Hepatic stellate cell (primary cell): ENCODE data around the gene LIN7B.
"Not testable (repeated sequence)": the region's sequence is repeated elsewhere in the genome, so short reads cannot be mapped to it uniquely, and the experiment has no call there.

ENCODE experiments used
- DNase-seq: peaks from one replicate; pipeline ENCODE4 v3.0.0; 2011; ENCODE audit warnings: low spot score

LIN7B gene

GRCh38 chr19:49118565-49119410 lies 4.6 kb downstream of the LIN7B start, which contains the start of gene C19orf73:
Gene C19orf73, minus strand, starts transcription at chr19:49119143. Its CDS starts 121 bp downstream, at chr19:49119022.
- peak; percentile 99 for DNase-seq

DNA sequence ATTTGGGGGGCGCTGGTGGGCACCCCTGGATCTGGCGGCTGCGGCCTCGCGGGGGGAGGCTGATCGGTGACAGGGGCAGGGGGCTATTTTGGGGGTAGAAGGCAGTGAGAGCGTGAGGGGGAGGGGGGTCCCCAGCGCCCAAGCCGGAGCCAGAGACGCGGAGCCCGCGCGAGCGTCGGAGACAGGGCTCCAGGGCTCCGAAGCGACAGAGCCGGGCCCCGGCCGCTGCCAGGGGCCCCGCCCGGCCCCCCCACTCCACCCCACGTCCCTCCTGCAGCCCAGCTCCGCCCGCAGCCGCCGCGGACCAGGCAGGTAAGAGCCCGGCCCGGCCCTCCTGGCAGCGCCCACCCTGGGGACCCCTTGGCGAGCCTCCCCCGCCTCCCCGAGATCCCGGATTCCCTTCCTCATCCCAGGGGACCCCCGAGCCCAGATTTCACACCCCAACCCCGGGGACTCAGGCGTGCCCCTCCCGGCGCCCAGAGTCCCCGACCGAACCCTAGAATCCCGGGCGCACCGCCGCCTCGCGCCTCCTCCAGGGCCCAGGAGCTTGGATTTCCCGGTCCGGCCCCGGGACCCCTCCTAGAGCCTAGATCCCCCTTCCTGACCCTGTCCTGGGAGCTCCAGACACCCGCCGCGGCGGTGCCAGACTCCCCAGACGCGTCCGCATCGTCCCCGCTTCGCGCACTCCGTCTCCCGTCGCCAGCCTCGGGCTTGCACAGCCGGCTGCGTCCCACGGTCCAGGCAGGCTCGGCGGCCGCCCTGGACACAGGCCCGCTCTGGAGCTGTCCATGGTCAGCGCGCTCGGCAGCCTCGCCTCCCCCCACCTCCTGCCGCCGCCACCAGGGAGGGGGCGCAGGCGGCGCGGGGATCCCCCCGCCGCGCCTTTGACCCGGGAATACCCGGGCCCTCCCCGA lies 5.5 kb downstream of the LIN7B start, which contains the start of gene PPFIA3:
TSS of gene PPFIA3 (plus strand) at position 134 of the 914 bp plus-strand sequence. CDS start 8,330 bp downstream, outside the sequence.
- peak; percentile 81 for DNase-seq

DNA sequence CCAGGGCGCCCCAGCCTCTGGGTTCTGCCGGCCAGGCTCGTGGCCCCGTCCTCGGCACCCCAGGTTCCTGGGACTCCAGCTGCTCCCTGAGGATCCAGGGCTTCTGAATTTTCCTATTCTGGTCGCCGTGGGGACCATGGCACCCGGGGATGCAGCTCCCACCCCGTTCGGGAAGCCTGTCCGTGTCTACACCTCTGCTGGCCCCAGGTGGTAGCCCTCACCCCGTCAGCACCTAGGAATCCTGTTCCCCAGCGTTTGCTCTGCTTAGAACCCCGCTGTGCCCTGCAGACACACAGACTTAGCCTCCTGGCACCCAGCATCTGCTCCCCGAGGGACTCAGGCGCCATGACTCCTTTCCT lies 6.1 kb downstream of the LIN7B start:
- DNase-seq: no peak

DNA sequence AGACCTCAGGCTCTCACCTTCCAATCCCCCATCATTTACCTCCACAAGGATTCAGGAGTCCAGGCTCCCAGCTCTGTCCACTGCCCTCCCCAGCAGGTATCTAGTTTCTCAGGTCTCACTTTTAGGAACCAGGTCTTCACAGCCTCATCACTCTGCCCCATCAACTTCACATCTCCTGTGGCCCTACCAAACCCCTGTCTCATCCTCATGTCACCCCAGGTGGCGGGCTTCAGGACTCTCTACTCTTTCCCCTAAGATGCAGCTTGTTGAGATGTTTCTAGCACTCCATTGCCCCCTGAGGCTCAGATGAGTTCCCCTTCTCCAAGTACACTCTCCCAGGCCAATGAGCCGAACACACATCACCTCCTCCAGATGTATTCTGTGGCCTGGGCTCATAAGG lies 6.7 kb downstream of the LIN7B start:
- no peak for DNase-seq

DNA sequence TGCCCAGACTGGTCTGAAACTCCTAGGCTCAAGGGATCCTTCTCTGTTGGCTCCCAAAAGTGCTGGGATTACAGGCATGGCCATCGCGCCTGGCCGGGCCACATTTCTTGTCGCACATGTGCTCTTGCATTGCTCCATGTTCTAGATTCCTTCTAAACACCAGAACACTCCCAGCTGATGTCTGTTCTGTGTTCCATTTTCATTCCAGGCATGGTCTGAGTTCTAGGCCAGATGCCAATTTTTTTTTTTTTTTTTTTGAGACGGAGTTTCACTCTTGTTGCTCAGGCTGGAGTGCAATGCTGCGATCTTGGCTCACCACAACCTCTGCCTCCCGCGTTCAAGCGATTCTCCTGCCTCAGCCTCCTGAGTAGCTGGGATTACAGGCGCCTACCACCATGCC lies 7.7 kb downstream of the LIN7B start:
- not testable (repeated sequence) for DNase-seq

DNA sequence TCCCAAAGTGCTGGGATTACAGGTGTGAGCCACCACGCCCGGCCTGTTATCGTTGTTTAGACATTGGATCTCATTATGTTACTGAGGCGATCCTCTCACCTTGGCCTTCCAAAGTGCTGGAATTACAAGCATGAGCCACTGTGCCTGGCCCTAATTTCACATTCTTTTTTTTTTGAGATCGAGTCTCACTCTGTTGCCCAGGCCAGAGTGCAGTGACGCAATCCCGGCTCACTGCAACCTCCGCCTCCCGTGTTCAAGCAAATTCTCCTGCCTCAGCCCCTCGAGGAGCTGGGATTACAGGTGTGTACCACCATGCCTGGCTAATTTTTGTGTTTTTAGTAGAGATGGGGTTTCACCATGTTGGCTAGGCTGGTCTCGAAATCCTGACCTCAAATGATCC lies 9.1 kb downstream of the LIN7B start:
- not testable (repeated sequence) for DNase-seq

DNA sequence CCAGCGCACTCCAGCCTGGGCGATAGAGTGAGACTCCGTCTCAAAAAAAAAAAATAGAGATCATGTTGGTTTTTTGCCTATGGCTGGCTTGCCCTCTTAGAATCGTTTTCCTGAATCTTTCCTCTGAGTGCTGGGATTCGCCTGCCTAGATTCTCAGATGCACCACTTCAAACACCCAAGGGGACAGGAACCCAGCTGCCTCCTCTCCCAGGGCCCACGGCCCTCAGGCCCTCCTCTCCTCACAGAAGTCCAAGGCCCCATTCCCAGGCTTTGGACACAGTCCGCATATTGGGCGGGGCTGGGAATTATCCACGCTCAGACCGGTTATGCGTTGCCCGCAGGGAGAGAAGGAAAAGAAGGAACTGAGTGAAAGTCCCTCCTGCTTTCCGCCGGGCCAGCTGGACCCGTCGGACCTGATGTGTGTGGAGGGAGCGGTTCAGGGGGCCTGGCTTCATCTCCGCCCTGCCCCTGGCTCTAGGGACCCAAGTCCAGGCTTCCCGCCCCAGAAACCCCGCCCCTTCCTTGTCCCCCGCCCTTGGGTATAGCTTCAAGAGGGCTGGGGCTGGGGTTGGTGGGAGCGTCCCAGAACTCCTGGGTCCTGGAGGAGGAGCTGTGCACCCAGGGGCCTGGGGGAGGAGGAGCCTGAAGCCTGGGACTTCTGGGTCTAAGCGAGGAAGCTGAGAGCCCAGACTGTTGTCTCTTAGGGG lies 11.0 kb downstream of the LIN7B start:
- DNase-seq: no peak

DNA sequence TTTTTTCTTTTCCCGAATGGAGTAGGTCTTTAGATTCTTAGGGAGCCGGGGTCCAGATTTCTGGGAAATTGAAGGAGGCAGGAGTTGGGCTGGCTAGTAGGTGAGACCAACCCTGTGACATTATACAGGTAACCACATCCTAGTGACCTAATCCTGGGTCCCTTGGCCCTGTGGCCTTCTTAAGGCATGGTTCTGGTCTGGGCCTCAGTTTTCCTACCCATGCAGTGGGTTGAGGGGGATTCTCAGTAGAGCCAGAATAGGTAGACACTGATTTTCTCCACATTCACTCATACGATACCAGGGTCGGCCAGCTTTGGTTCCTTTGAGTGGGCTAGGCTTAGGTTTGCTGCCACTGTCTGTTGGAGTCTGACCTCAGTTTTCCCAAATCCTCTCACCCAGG lies 12.4 kb downstream of the LIN7B start:
- DNase-seq: no peak

DNA sequence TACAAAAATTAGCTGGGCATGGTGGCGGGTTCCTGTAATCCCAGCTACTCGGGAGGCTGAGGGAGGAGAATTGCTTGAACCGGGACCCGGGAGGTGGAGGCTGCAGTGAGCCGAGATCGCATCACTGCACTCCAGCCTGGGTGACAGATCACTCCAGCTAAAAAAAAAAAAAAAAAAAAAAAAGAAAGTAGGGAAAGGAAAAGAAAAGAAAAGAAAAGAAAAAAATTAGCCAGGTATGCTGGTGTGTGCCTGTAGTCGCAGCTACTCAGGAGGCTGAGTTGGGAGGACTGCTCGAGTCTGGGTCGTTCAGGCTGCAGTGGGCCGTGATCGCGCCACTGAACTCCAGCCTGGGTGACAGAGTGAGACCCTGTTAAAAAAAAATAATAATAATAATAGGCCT lies 13.1 kb downstream of the LIN7B start:
- DNase-seq: not testable (repeated sequence)

GRCh38 chr19:49127674-49128544 lies 13.7 kb downstream of the LIN7B start:
- DNase-seq: peak; percentile 98

DNA sequence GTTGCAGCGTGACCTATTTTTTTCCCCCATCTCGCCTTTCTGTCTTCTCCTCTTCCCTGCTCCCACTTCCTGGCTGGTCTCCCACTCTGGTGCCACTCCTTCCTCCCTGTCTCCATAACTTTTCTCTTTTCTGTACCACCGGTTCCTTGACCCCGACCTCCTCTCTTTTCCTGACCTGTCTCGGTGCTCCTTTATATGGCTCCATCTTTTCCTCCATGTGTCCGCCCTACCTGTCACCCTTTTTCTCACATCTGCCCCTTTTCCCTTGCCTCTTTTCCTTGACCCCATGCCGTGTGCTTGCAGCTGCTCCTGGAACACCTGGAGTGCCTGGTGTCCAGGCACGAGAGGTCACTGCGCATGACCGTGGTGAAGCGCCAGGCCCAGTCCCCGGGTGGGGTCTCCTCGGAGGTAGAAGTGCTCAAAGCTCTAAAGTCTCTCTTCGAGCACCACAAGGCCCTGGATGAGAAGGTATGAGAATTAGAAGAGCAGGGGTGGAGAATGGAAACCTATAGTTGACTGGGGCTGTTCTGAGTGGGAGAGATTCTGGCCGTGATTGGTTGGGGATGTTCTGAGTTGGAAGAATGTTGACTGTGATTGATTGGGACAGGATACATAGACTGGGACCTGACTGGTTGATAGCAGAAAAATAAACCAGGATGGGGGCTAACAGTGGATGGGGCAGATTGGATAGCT lies 14.5 kb downstream of the LIN7B start:
- no peak for DNase-seq

DNA sequence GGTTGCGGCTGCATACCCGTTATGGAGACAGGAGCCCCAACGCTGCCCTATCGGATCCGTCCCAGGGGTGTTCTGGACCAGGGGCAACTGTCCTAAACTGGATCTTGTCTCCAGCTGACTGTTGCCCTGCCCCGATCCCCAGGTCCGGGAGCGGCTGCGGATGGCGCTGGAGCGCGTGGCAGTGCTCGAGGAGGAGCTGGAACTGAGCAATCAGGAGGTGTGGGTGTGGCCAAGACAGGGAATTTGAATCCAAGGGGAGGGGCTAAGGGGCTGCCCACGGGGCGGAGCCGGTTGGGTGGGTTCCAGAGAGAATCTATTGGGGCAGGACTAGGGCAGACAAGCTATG lies 15.0 kb downstream of the LIN7B start:
- DNase-seq: no peak

- DNase-seq: no peak
Observed at GRCh38 chr19:49130325-49130724, 16.2 kb downstream of the LIN7B start.

- no peak for DNase-seq
Observed at GRCh38 chr19:49132974-49133609, 18.9 kb downstream of the LIN7B start.

GRCh38 chr19:49133621-49134454 lies 19.7 kb downstream of the LIN7B start:
- DNase-seq: peak; percentile 87

DNA sequence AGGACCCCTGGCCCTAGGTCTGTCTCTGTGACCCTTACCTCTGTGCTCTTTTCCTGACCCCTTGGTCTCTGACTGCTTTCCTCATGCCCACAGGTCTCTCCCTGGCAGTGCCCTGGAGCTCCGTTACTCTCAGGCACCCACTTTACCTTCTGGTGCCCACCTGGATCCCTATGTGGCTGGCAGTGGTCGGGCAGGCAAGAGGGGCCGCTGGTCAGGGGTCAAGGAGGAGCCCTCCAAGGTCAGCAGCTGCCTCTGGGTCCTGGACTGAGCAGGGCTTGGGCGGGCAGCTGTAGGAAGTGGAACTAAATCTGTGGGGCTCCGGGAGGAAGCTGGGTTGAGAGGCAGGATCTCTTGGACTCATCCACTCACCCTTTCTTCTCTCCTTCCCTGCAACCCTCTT lies 21.5 kb downstream of the LIN7B start:
- DNase-seq: no peak

DNA sequence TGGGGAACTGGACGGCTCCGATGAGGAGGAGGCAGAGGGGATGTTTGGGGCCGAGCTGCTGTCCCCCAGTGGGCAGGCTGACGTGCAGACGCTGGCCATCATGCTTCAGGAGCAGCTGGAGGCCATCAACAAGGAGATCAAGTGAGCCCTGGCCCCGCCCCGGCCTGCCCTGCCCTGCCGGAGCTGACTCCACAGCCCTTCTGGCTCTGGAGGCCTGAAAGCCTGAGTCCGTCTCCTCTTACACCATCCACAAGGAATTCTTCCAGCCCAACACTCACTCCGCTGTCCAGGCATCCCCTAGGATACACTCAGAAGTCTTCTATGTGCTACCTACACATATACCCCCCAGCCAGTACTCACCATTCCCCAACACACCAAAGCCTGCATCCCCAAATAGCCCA lies 22.6 kb downstream of the LIN7B start:
- DNase-seq: peak; percentile 72

GRCh38 chr19:49140951-49141350 lies 26.8 kb downstream of the LIN7B start:
- no peak for DNase-seq

DNA sequence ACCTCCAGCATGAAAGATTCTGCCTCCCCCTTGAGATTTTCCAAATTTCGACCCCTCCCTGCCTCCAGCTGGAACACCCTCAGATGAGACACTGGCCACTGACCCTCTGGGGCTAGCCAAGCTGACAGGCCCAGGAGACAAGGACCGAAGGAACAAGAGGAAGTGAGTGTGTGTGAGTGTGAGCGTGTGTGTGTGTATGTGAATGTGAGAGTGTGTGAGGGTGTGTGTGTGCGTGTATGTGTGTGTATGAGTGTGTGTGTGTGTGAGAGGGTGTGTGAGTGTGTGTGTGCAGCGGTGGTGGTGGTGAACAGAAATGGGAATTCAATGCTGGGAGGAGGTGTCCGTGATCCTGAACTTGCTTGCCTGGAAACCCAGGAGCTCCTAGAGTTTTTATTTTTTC lies 27.2 kb downstream of the LIN7B start:
- DNase-seq: no peak
